HepG2 (cell line): Measurements from ENCODE around the gene OBSL1. TPM values are rescaled to one million over a fixed set of nuclear protein-coding genes. Genes with fewer than 3 reads are reported as not detected.

Experiments
- ARHGAP35 ChIP-seq: sonication (generic); formaldehyde crosslinking; IDR thresholded peaks from 2 replicates; pipeline ENCODE4 v1.9.0; 2022; ENCODE audit warnings: mild to moderate bottlenecking, inconsistent platforms, moderate library complexity, missing genetic modification reagents, borderline replicate concordance
- BATF2 ChIP-seq: sonication (generic); formaldehyde crosslinking; IDR thresholded peaks from 2 replicates; pipeline ENCODE4 v1.8.0; 2022; ENCODE audit warnings: mild to moderate bottlenecking, missing genetic modification reagents, moderate library complexity
- GATAD2A ChIP-seq: IDR thresholded peaks from 2 replicates; pipeline ENCODE4 v1.6.1; 2016
- KAT8 ChIP-seq: IDR thresholded peaks from 2 replicates; pipeline ENCODE4 v1.6.1; 2016; ENCODE audit warnings: missing genetic modification reagents, missing compliant biosample characterization
- KLF9 ChIP-seq: IDR thresholded peaks from 2 replicates; pipeline ENCODE4 v1.6.1; 2016; ENCODE audit warnings: low read depth
- KMT2B ChIP-seq: IDR thresholded peaks from 2 replicates; pipeline ENCODE4 v1.6.1; 2016; ENCODE audit warnings: missing genetic modification reagents, missing compliant biosample characterization
- MAX ChIP-seq: IDR thresholded peaks from 2 replicates; pipeline ENCODE4 v1.6.1; 2012; ENCODE audit warnings: inconsistent platforms
- MED13 ChIP-seq: sonication (generic); formaldehyde crosslinking; IDR thresholded peaks from 2 replicates; pipeline ENCODE4 v1.5.0; 2020; ENCODE audit warnings: missing genetic modification reagents
- MED8 ChIP-seq: sonication (generic); formaldehyde crosslinking; IDR thresholded peaks from 2 replicates; pipeline ENCODE4 v1.8.1; 2023; ENCODE audit warnings: mild to moderate bottlenecking, missing genetic modification reagents; ENCODE audit not compliant: insufficient replicate concordance
- NCOA1 ChIP-seq: sonication (generic); formaldehyde crosslinking; IDR thresholded peaks from 2 replicates; pipeline ENCODE4 v1.9.0; 2021; ENCODE audit warnings: missing genetic modification reagents
- POGK ChIP-seq: sonication (generic); formaldehyde crosslinking; conservative IDR thresholded peaks from 2 replicates; pipeline ENCODE4 v1.8.0; 2022; ENCODE audit warnings: mild to moderate bottlenecking, moderate library complexity, missing genetic modification reagents
- PRDM4 ChIP-seq: sonication (generic); formaldehyde crosslinking; IDR thresholded peaks from 2 replicates; pipeline ENCODE4 v1.9.0; 2021; ENCODE audit warnings: missing genetic modification reagents, borderline replicate concordance
- PTBP1 ChIP-seq: fragments of 200-400 bp; formaldehyde crosslinking; IDR thresholded peaks from 2 replicates; pipeline ENCODE4 v1.6.1; 2018; ENCODE audit warnings: low read length, low read depth; ENCODE audit not compliant: poor library complexity, severe bottlenecking
- STAT6 ChIP-seq: sonication (generic); formaldehyde crosslinking; IDR thresholded peaks from 2 replicates; pipeline ENCODE4 v1.4.0; 2020; ENCODE audit warnings: missing genetic modification reagents, mild to moderate bottlenecking, borderline replicate concordance
- TERF1 ChIP-seq: sonication (generic); formaldehyde crosslinking; IDR thresholded peaks from 2 replicates; pipeline ENCODE4 v1.8.0; 2022; ENCODE audit warnings: mild to moderate bottlenecking, missing genetic modification reagents, moderate library complexity
- ZNF235 ChIP-seq: sonication (generic); formaldehyde crosslinking; IDR thresholded peaks from 2 replicates; pipeline ENCODE4 v1.8.1; 2023; ENCODE audit warnings: mild to moderate bottlenecking, missing genetic modification reagents, borderline replicate concordance
- ZNF546 ChIP-seq: sonication (generic); formaldehyde crosslinking; conservative IDR thresholded peaks from 2 replicates; pipeline ENCODE4 v1.8.1; 2023; ENCODE audit warnings: mild to moderate bottlenecking, missing genetic modification reagents
- polyA plus RNA-seq, 8 experiments: library from polyadenylated mRNA; depleted of rRNA in 3 of 8; stranded (reverse) in 7 of 8; unstranded in 1 of 8; fragments of >200 nt; fragmentation: Illumina TruSeq in 4 of 8; extraction: Trizol in 4 of 8; gene quantifications; 2 replicates each; pipeline versions ENCODE4 v1.2.1 to v1.2.3, GENCODE V29; 2011 to 2016; ENCODE audit warnings: low read depth in 4 of 8, missing spikeins in 1 of 8, mixed read lengths in 1 of 8; ENCODE audit not compliant: insufficient read depth in 1 of 8
- total RNA-seq, 5 experiments: library from RNA; depleted of rRNA; stranded (reverse); fragments of >200 nt; fragmentation: Illumina TruSeq; extraction: Trizol; gene quantifications; 2 replicates each; pipeline ENCODE4 v1.2.3, GENCODE V29; 2016; ENCODE audit warnings: low read depth in 1 of 5

Gene OBSL1
- total and polyA plus RNA-seq, 2 of the 13 experiments (the other 11 are each of a cell fraction or from before 2014, with no cell fraction given) = 86.7 to 218 TPM

GRCh38 chr2:219571311-219572236, at the start of gene OBSL1 (continued):
- TF ChIP-seq ARHGAP35 (CRISPR knock-in tag) = 0 out of 2 replicates have a peak, but pooled peaks have one; percentile 42
- TF ChIP-seq MED13 (CRISPR knock-in tag) = 0 out of 2 replicates have a peak, but pooled peaks have one; percentile 62
- 0 out of 2 replicates have a peak, but pooled peaks have one; percentile 72 for TF ChIP-seq ZNF235 (CRISPR knock-in tag)
- TF ChIP-seq KAT8 (CRISPR knock-in tag) = peak; percentile 18; the same call in 1 of the 2 replicates
- no peak for TF ChIP-seq TERF1 (CRISPR knock-in tag)
- no peak for TF ChIP-seq PRDM4
- TF ChIP-seq MAX = peak; percentile 82
- peak; percentile 61 for TF ChIP-seq MED8 (CRISPR knock-in tag)
- no peak; the same call in 1 of the 2 replicates for TF ChIP-seq POGK (CRISPR knock-in tag)
- TF ChIP-seq KMT2B (CRISPR knock-in tag) = no peak; the same call in 1 of the 2 replicates
- no peak for TF ChIP-seq ZNF546 (CRISPR knock-in tag)
- TF ChIP-seq NCOA1 = no peak
- TF ChIP-seq PTBP1 = peak; percentile 83
- TF ChIP-seq KLF9 (CRISPR knock-in tag) = no peak
- no peak; the same call in 1 of the 2 replicates for TF ChIP-seq BATF2 (CRISPR knock-in tag)
- no peak; the same call in 1 of the 2 replicates for TF ChIP-seq STAT6 (CRISPR knock-in tag)
- peak; percentile 81 for TF ChIP-seq GATAD2A (CRISPR knock-in tag)
